NCI-H2081 treated with DMSO at 0.1 percent for 48 hours (cell line): ENCODE measurements around the gene STYXL1.
"Not testable (repeated sequence)": the region's sequence is repeated elsewhere in the genome, so short reads cannot be mapped to it uniquely, and the experiment has no call there.

Experiments
- DNase-seq: peaks from one replicate; lab custom pipeline; 2025; lab: John Stamatoyannopoulos, UW

Gene STYXL1

DNA sequence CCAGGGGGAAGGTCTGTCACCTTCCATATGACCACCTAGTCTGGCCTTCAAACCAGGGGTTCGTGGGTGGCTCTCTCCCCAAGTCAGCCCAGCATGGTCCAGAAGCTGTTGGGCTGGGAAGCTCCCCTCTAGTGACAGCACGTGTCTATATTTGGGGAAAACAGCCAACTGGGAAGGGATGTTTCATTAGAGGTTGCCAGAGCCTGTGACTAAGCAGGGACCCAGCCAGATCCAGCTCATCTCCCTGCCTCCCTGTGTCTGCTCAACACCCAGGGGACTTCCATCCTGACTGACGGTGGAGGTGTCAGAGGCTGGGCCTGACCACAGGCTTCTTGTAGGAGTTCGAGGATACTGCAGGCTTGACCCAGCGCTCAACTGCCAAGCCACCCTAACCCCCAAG, 10.5 kb downstream of the STYXL1 start:
- no peak for DNase-seq

DNA sequence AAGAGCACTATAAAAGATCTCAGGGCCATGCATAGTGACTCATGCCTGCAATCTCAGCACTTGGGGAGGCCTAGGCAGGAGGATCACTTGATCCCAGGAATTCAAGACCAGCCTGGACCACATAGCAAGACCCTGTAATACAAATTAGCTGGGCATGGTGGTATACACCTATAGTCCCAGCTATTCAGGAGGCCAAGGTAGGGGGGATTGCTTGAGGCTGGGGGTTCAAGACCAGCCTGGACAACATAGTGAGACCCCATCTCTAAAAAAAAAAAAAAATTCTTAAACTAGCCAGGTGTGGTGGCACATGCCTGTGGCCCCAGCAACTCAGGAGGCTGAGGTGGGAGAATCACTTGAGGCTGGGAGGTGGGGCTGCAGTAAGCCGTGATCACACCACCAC, 15.8 kb downstream of the STYXL1 start:
- no peak for DNase-seq

DNA sequence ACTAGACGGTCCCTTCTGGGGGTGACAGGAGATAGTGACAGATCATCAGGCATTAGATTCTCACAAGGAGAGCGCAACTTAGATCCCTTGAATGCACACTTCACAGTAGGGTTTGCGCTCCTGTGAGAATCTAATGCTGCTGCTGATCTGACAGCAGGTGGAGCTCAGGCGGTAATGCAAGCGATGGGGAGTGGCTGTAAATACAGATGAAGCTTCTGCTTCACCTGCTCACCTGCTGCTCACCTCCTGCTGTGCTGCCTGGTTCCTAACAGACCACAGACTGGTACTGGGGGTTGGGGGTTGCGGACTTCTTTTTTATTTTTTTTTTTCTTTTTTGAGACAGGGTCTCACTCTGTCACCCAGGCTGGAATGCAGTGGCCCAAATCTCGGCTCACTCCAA, 18.1 kb downstream of the STYXL1 start:
- peak; percentile 30 for DNase-seq

DNA sequence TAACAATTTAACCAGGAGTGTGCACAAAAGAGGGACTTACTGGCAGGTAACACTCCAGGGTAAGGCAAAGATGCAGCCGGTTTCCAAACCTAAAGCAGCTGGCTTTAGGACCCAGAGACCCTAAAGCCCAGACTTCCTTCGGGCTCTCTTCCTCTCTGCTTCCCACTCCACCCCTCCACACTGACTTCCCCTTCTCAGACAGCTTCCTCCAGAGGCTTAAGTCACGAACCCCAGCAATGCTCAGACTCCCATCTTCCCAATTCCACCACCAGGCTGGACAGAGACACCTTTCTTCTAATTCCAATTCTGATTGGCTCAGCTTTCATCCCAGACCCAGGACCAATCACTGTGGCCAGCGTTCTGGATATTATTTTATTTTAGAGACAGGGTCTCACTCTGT, 24.8 kb downstream of the STYXL1 start:
- DNase-seq, result no peak

DNA sequence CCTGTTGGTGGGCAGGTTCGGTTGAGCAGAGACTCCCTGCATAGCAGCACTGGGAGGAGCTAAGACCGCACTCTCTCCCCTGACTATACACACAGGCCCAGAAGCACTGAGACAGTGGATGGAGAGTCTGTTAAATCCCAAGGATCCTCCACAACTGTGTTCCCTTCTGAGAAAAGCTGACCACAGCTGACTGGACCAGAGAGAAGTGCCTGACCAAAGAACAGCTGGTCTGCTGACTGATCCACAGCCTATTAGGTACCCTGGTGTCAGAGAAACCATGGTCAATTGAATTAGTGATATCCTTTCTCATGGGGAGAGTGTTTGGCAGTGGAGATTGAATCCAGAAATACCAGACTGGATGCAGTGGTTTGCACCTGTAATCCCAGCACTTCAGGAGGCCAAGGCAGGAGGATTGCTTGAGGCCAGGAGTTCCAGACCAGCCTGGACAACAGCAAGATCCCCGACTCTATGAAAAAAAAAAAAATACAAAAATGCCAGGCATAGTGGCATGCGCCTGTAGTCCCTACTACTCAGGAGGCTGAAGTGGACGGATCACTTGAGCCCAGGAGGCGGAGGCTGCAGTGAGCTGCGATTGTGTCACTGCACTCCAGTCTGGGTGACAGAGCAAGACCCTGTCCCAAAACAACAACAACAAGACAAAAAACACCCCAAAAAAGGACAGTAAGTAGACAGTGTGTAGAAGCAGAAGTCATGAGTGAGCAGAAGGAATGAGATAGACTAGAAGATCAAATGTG, 25.6 kb downstream of the STYXL1 start:
- no peak for DNase-seq

GRCh38 chr7:76020031-76020714, 27.6 kb downstream of the STYXL1 start:
- peak; percentile 17 for DNase-seq

DNA sequence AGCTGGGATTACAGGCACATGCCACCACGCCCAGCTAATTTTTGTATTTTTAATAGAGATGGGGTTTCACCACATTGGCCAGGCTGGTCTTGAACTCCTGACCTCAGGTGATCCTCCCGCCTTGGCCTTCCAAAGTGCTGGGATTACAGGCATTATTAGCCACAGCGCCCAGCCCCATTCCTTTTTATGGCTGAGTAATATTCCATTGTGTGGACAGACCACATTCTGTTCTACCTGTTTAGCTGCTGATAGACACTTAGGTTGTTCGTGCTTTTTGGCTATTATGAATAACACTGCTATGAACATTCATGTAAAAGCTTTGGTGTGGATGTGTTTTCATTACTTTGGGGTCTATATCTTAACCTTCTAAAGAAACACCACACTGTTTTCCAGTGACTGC, 29.3 kb downstream of the STYXL1 start:
- DNase-seq, result not testable (repeated sequence)

GRCh38 chr7:76016191-76016947, 31.4 kb downstream of the STYXL1 start:
- DNase-seq, result no peak

DNA sequence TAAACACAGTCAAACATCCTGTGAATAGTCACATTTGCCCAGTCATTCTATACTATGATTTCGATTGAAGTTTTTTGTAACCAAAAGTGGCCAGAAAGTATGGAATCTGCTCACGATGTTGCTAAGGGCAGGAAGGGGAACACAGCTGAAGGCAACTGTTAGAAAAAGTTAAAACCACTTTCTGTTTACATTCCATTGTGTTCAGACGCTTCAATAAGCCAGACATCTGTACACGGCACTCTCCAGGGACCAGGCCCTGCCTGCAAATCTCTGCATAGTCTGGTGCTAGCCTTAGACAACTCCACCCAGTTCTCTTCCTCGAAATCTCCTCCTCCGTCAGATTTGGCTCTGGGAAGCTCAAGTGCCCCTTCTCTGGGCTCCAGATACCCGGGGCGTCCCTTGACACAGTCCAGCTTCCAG, 36.3 kb downstream of the STYXL1 start:
- DNase-seq, result no peak

DNA sequence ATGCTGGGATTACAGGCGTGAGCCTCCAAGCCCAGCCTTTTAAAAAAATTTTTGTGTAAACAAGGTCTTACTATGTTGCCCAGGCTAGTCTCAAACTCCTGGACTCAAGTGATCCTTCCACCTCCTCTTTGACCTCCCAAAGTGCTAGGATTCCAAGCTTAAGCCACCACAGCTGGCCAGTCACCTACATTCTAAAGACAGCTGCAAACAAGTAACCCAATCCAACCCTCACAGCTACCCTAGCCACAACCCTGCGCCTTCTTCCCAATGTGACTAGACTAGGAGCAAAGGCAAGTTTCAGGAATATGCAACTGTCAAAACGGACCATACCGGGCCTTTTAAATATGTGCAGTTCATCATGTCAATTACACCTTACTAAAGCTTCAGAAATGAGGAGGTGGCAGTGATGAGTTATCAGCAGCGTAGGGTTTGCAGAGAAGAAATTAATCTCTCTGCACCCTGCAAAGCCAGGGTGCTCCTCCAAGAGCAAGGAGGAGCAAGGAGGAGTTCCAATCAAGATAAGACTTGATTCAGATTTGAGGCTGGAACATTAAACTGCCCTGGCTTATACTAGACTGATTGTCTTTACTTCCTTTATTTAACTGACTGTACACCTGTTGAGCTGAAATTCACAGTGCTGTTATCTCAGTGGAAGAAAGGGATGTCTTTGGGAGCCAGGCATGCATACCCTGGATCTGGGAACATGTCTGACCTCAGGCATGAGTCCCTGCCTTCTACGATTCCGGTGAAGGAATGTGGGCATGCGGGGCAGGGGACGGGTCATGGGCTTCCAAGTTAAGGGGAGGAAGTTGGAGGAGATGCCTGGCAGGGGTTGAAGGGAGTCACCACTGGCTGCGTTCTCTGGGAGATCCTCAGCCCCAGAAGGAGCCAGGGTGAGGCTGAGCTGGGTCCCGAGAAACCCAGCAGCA, 37.9 kb downstream of the STYXL1 start:
- DNase-seq, result no peak

GRCh38 chr7:76008156-76008687, 39.6 kb downstream of the STYXL1 start:
- no peak for DNase-seq

DNA sequence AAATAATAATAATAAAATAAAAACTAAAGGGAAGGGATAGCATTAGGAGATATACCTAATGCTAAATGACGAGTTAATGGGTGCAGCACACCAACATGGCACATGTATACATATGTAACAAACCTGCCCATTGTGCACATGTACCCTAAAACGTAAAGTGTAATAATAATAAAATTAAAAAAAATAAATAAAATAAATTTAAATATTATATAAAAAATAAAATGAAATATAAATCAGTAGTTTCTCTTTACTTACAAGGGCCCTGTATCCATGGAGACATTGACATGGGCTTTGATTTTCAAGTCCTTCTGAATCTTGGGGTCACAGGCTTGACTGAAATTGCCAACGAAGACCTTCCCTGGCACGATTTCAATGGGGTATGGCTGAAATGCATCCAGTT, 42.8 kb downstream of the STYXL1 start:
- DNase-seq, result not testable (repeated sequence)

DNA sequence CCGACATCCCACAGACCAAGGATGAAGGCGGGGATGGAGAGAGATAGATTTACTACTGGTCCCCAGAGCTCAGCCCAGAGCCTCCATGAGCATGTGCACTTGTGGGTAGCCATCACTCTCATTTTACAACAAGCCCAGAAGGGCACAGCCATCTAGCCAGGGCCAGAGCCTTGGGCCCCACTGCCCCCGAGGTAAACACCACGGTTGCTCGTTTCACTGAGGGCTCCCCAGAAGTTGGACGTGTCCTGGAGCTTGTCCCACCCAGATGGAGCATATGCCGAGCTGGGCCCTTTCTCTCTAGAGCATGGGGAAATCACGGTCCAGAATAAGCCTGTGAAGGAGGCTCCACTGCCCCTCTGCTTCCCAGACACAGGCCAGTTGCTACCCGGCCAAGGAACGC, 44.4 kb downstream of the STYXL1 start:
- no peak for DNase-seq

DNA sequence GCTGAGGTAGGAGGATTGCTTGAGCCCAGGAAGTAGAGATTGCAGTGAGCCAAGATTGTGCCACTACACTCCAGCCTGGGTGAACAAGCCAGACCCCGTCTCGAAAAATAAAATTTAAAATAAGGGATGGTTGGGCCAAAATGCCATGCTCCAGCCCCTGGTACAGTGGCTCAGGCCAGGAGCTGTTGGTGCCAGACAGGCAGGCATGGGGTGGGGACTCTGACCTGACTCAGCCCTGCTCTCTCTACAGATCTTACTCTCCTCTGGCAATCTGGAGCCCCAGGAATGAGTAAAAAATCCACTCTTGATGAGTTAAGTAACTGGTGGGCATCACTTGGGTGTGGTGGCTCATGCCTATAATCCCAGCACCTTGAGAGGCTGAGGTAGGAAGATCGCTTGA, 45.0 kb downstream of the STYXL1 start:
- DNase-seq, result no peak

DNA sequence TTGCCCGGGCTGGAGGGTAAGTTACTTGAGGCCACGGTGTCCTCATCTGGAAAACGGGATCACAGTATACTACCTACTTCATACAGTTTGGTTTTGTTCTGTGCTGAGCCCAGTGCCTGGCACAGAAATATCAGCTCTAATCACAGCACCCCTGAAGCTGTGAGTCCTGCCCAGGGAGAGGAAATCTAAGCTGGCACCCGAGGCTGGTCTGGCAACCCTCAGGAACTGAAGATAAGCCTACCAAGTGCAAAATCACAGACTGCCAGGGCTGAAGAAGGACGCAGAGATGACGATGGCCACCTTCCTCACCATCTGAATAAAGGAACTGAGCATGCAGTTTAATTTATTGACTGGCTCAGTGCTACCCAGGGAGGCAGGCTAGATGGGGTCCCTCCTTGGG, 45.7 kb downstream of the STYXL1 start:
- no peak for DNase-seq

DNA sequence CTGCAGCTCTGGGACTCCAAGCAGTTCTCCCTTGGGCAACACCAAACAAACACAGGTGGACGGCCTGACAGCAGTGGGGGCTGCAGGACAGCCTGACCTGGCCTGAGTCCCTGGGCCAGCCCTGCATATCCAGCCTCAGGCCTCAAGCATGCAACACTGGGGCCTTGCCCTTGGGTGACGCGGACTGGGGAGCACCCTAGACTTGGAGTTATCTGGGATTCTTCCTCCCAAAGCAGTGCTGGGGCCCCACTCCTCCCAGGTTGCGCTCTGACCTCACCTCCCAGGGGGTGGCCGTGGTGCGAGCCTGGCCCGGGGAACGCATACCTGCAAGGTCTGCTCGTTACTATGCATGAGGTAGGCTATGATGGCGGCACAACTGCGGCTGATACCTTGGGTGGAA, 47.2 kb downstream of the STYXL1 start:
- DNase-seq, result no peak

DNA sequence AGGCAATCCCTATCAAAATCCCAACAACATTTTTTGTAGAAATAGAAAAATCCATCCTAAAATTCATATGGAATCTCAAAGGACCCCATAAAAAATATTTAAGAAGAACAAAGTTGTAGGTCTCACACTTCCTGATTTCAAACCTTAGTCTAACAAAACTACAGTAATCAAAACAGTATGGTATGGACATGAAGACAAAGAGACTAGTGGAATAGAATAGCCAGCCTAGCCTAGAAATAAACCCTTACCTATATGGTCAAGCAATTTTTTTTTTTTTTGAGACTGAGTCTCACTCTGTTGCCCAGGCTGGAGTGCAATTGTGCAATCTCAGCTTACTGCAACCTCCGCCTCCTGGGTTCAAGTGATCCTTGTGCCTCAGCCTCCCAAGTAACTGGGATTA, 49.8 kb downstream of the STYXL1 start:
- DNase-seq, result no peak

GRCh38 chr7:75996476-75996875, 51.3 kb downstream of the STYXL1 start:
- DNase-seq, result no peak

- DNase-seq, result no peak
Observed at GRCh38 chr7:75995996-75996395, 51.8 kb downstream of the STYXL1 start.

- no peak for DNase-seq
Observed at GRCh38 chr7:75995052-75995471, 52.7 kb downstream of the STYXL1 start.

GRCh38 chr7:75994388-75995051, 53.3 kb downstream of the STYXL1 start, which contains the start of gene TMEM120A:
TMEM120A (minus strand) TSS chr7:75994595; CDS start chr7:75994570, 25 bp downstream.
- peak; percentile 30 for DNase-seq
